Uterus (tissue), 2 donors: ENCODE results near the gene B4GAT1.

Experiments
- POLR2A ChIP-seq, 2 donors: fragments of 450-650 bp; IDR thresholded peaks; one replicate each; pipeline ENCODE4 v1.6.1; 2016; ENCODE audit warnings: antibody characterized with exemption in 2 of 2, mild to moderate bottlenecking in 1 of 2, moderate library complexity in 1 of 2
- TF ChIP-seq, protein P1 (sequence below), 4 experiments: fragments of 200-600 bp in 2 of 4; fragments of 450-650 bp in 2 of 4; sonication (generic) in 2 of 4; IDR thresholded peaks; one replicate each; pipeline ENCODE4 v1.5.1; 2016 to 2019; ENCODE audit warnings: antibody characterized with exemption in 4 of 4, mild to moderate bottlenecking in 2 of 4, moderate library complexity in 1 of 4

DNA sequence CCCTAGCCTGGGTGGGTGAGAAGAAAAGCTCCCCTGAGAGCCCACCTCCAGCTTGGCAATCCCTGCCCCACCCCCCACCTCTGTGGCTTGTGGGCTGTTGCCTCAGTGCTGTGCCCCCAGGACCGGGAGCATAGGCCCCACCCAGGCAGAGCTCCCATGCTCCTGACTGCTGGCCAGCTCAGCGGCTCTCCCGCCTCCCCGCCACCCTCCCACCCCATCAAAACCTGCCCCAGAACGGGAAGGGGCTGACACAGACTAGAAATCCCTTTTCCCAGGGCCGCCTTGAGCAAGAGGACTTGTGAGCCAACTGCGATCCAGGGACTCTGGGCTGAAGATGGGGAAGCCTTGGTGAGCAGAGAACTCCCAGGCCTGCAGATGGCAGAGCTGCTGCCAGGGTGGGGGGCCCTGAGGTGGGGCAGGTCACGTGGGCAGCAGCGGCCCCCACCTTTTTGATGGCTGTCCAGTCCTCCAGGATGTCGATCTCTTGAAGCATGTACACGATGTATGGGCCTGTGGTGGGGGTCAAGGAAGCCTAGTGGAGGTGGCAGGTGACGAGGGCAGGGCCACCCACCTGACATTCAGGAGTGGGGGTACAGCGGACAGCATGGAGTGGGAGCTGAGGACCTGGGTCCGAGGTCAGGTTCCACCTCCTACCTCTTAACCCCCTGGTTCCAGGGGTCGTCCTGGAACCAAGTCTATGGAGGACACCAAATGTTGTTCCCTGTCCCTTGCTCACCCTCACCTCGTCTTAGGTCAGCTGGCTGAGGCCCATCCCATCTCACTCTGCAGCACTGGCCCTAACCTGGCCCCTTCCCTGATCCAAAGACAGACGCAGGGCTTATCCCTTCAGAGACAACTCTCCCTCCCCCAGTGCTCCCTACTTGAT lies 8.9 kb downstream of the B4GAT1 start:
- TF ChIP-seq, protein P1, sequence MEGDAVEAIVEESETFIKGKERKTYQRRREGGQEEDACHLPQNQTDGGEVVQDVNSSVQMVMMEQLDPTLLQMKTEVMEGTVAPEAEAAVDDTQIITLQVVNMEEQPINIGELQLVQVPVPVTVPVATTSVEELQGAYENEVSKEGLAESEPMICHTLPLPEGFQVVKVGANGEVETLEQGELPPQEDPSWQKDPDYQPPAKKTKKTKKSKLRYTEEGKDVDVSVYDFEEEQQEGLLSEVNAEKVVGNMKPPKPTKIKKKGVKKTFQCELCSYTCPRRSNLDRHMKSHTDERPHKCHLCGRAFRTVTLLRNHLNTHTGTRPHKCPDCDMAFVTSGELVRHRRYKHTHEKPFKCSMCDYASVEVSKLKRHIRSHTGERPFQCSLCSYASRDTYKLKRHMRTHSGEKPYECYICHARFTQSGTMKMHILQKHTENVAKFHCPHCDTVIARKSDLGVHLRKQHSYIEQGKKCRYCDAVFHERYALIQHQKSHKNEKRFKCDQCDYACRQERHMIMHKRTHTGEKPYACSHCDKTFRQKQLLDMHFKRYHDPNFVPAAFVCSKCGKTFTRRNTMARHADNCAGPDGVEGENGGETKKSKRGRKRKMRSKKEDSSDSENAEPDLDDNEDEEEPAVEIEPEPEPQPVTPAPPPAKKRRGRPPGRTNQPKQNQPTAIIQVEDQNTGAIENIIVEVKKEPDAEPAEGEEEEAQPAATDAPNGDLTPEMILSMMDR (IDR thresholded peaks at IDR 0.05), result no peak
- TF ChIP-seq POLR2A (IDR thresholded peaks at IDR 0.05), result no peak
